GM18909 (cell line): ENCODE data around the gene CNBP.
"Not testable (repeated sequence)": the region's sequence is repeated elsewhere in the genome, so short reads cannot be mapped to it uniquely, and the experiment has no call there.

Experiments used
- ATAC-seq: cut with Tn5 transposase; IDR thresholded peaks from one replicate; pipeline ENCODE4 v1.9.1; 2021; ENCODE audit warnings: mild to moderate bottlenecking; ENCODE audit not compliant: unreplicated experiment, poor library complexity

The CNBP gene

GRCh38 chr3:129185783-129186182 is 2.1 kb upstream of the CNBP start:
- ATAC-seq = no peak

DNA sequence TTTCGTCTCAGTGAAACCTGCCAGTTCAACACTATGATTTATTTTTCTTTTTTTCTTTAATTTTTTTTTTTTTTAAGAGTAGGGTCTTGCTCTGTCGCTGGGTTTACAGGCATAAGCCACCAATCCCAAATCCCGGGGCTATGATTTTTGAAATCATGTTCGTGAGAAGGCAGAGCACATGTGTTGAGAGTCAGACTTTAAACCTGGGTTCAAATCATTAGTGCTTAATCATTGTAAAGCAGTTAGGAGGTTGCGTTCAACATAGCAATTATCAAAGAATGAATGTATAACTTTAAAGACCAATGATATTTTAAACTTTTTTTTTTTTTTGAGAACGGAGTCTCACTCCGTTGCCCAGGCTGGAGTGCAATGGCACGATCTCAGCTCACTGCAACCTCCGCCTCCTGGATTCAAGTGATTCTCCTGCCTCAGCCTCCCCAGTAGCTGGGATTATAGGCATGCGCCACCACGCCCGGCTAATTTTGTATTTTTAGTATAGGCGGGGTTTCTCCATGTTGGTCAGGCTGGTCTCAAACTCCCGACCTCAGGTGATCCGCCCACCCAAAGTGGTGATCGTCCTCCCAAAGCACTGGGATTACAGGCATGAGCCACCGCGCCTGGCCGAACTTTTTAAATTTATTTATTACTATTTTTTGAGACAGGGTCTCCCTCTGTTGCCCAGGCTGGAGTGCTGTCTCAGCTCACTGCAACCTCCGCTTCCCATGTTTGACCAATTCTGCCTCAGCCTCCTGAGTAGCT is 1.3 kb upstream of the CNBP start:
- ATAC-seq = not testable (repeated sequence)

- ATAC-seq = no peak
Measured at GRCh38 chr3:129184396-129184657, 631 bp upstream of the CNBP start.

- no peak for ATAC-seq
Measured at GRCh38 chr3:129182390-129183185, 1.1 kb downstream of the CNBP start.

- ATAC-seq = no peak
Measured at GRCh38 chr3:129181819-129182218, 1.9 kb downstream of the CNBP start.

DNA sequence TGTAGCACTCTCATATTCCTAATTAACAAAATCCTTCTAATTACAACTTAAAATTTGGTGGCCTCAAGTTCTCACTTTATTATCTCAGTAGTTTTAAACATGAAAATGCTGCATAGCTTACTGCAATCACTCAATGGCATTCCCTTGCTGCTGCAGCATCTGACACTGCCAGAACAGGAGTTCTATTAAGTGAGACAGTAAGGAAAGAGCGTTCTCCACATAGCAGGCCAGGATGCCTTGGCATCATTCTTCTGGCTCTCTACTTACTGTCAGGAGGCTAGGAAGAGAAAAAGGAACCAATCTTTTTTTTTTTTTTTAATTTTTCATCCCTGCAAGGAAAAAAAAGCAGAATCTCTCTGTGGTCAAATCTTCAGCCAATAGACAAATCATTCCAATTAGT is 3.2 kb downstream of the CNBP start:
- no peak for ATAC-seq

- no peak for ATAC-seq
Measured at GRCh38 chr3:129176051-129176450, 7.6 kb downstream of the CNBP start.

DNA sequence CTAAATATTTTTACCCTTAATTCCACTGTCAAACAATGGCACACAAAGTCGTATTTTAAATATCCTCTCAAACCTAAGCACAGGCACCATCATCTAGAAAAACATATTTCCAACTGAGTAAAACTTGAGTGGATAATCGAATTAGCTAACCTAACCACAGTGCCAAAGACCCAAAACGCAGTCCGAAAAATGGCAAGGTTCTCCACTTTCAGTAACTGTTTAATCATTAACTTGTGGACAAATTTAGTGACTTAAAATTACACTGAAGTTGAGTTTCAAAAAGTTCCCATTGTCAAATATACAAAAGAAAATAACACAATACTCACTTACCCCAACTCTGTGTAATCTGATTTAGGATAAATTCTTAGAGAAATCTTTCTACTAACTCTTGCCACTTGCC is 10.0 kb downstream of the CNBP start:
- no peak for ATAC-seq

GRCh38 chr3:129173206-129173605 is 10.5 kb downstream of the CNBP start:
- ATAC-seq = no peak

DNA sequence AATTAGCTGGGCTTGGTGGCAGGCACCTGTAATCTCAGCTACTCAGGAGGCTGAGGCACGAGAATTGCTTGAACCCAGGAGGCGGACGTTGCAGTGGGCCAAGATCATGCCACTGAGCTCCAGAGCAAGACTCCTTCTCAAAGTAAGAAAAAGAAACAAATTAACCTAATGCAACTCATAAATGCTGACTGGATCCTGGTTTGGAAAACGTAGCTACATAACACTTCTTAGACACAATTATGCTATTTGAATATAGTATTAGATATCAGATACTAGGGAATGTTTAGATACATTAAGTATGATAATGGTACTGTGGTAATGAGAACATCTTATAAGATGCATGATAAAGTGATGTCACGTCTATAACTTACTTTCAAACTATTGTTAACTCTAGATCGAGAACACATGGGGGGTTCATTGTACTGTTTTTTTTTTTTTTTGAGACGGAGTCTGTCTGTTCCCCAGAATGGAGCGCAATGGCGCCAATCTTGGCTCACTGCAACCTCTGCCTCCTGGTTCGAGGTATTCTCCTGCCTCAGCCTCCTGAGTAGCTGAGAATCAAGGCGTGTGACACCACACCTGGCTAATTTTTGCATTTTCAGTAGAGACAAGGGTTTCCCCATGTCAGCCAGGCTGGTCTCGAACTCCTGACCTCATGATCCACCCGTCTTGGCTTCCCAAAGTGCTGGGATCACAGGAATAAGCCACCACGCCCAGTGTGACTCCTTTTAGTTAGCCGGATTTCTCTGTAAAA is 16.9 kb downstream of the CNBP start:
- ATAC-seq = no peak

DNA sequence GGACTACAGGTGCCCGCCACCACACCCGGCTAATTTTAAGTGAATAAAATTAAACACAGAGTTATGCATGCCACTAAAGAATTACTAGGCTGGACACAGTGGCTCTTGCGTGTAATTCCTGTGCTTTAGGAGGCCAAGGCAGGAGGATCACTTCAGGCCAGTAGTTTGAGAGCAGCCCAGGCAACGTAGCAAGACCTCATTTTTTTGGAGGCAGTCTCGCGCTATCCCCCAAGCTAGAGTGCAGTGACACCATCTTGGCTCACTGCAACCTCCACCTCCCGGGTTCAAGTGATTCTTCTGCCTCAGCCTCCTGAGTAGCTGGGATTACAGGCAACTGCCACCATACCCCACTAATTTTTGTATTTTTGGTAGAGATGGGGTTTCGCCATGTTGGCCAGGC is 18.1 kb downstream of the CNBP start:
- not testable (repeated sequence) for ATAC-seq

DNA sequence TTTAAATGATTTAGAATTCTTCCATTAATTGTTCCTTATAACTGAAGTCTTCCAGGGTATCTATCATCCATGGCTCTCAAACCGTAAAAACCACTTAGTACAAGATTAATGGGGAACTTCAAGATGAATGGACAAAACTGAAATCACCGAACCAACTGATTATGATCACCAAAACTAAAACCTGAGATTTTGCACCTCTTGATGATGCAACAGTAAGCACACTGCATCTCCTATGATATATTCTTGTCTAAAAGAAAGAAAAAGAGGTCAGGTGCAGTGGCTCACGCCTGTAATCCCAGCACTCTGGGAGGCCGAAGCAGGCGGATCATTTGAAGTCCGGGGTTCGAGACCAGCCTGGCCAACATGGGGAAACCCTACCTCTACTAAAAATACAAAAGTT is 19.2 kb downstream of the CNBP start:
- ATAC-seq = no peak

- ATAC-seq = no peak
Measured at GRCh38 chr3:129162729-129163579, 20.7 kb downstream of the CNBP start.

GRCh38 chr3:129161860-129162271 is 21.8 kb downstream of the CNBP start:
- ATAC-seq = peak; percentile 9

DNA sequence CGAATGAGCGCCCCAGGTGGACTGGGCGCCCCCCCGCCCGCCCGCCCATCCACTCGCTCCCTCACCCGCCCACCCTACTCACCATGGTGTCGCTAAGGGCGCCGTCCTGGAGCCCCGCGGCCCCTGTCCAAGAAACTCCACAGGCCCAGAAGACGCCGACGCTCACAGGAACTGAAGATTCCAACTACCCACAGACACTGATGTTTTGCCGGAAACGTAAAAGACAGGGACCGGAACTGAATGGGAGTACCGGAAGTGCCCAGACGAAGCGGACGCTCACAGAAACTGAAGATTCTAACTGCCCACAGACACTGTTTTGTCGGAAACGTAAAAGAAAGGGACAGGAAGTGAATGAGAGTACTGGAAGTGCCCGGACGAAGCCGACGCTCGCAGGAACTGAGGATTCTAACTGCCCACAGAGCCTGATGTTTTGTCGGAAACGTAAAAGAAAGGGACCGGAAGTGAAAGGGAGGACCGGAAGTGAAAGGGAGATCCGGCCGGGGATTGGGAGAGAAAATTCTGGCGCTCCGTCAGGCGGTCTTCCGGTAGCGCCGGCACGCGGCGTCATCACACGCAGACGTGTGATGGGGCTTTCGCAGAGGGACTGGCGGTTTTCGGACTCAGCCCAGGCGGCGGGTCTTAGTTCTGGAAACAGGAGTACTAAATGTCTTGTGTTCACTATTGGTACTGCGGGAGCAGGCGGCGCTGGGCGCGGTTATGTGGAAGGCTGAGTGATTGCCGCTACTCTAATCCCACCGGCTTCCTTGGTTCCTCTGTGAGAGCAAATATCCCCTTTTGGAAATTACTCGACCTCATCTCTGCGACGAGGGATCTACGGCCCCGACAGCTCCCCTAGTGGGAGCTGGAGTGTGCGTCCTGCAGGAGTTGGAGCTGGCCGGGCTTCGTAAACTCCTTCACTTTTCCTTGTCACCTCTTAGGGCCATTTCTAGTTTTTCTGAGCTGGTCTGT is 22.5 kb downstream of the CNBP start, which contains the start of gene ISY1:
ISY1 (minus strand) TSS at position 173 of the 969 bp plus-strand sequence; CDS start at position 85, 88 bp downstream.
- peak; percentile 84 for ATAC-seq

DNA sequence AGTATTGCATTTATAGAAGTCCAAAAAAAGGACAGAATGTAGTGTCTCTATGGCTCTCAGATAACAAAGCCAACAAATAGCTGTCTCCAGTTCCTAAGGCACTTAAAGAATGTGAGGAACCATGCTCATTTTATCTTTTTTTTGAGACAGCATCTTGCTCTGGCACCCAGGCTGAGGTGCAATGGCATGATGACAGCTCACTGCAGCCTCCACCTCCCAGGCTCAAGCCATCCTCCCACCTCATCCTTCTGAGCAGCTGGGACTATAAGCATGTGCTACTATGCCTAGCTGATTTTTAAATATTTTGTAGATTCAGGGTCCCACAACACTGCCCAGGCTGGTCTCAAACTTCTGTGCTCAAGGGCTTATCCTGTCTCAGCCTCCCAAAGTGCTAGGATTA is 38.9 kb downstream of the CNBP start:
- no peak for ATAC-seq

DNA sequence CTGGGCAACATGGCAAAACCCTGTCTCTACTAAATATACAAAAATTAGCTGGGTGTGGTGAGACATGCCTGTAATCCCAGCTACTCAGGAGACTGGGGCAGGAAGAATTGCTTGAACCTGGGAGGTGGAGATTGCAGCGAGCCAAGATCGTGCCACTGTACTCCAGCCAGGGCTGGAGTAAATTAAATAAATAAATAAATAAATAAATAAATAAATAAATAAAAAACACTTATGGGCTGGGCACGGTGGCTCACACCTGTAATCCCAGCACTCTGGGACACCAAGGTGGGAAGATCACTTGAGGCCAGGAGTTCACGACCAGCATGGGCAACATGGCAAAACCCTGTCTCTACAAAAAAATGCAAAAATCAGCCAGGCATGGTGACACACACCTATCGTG is 42.7 kb downstream of the CNBP start:
- ATAC-seq = not testable (repeated sequence)

DNA sequence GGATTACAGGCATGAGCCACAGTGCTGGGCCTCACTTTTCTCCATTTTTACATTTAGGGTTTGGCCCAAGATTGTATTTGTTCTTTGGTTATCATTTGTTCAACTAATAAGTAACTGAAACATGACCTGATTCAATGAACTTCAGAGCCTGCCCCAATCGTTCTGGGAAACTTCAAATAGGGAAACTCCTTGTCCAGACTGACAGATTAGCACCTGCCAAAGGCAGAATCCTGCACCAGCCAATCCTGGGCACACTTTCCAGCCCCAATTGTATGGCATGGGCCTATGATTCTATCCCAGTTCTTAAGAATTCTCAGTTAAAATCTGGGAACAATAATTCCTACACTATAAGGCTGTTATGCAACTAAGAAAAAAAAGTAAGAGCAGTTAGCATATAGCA is 43.8 kb downstream of the CNBP start:
- no peak for ATAC-seq

GRCh38 chr3:129136275-129136674 is 47.4 kb downstream of the CNBP start:
- ATAC-seq = not testable (repeated sequence)
